ENCODE measurements around the gene MAD1L1. TPM values are rescaled to one million over a fixed set of nuclear protein-coding genes. Genes with fewer than 3 reads are reported as not detected.

MAD1L1 gene
- total and polyA plus RNA-seq, 2 of the 4 experiments (the other 2 are of a cell fraction), result 29.0 to 40.9 TPM

DNA sequence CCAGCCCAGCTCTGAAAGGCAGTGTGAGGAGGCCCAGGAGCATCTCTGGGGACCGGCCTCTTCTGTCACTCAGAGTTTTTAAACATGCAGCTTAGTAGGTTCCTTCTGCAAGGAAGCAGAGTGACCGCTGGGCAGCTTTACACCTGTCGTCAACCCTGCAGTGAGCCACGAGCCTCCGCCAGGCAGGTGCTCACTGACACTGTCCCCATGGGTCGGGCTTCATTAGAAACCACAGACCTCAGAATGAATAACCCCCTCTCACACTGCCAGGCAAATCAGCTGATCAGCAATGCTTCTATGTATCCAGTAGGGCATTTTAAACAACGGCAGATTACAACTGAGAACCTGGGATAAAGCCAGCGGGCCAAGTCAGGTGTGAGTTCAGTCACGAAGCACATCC lies 106.1 kb downstream of the MAD1L1 start:
- no peak overlapping the region for H2BK20ac ChIP-seq (ENCODE audit: low read depth, low read length)
- no peak overlapping the region for H4K8ac ChIP-seq (ENCODE audit: low read depth in 2 of 2, low read length in 2 of 2)
- H2BK5ac ChIP-seq (ENCODE audit: low read depth, low read length, poor library complexity, severe bottlenecking), result no peak overlapping the region
- H3K27ac ChIP-seq (ENCODE audit: insufficient read depth, low read length), result no peak overlapping the region
- no peak overlapping the region for H4K5ac ChIP-seq (ENCODE audit: low read depth, low read length)
- no TSS peak for BruUV-seq (replicated peaks)
- H3K79me1 ChIP-seq (ENCODE audit: low read depth in 1 of 2, low read length in 2 of 2), result no peaks in the 10 kb centered on the region; a peak in 1 of 4 replicates
- no peak overlapping the region for H2BK15ac ChIP-seq (ENCODE audit: low read depth, low read length)
- no peak overlapping the region for H3K14ac ChIP-seq (replicated peaks; ENCODE audit: low read depth, low read length)
- no peak overlapping the region for H2AK5ac ChIP-seq (ENCODE audit: low read depth, low read length)
- no peak overlapping the region for H4K91ac ChIP-seq (ENCODE audit: insufficient read depth, low read depth, low read length)
- H2BK120ac ChIP-seq (ENCODE audit: low read depth, low read length), result no peak overlapping the region
- intact Hi-C loops (cut with micrococcal nuclease) (no loop called here), in situ Hi-C loops (cut with MboI; ENCODE audit: low sequenced_read_pairs) (no loop called here), dilution Hi-C loops (cut with HindIII; ENCODE audit: low sequenced_read_pairs, unreplicated experiment) (no loop called here)
- H3K9me3 ChIP-seq (ENCODE audit: control insufficient read depth, insufficient read depth, low read length), result no peaks in the 10 kb centered on the region
- peaks cover 8% of the 10 kb centered on the region; the same call in 1 of the 2 replicates for H3K36me3 ChIP-seq (ENCODE audit: control insufficient read depth, insufficient read depth, low read length)
- no peak overlapping the region for H3K18ac ChIP-seq (ENCODE audit: low read depth, low read length)
- no peaks in the 10 kb centered on the region for H3K9me1 ChIP-seq (ENCODE audit: insufficient read depth, low read length)
- no peak overlapping the region for H2AFZ ChIP-seq (replicated peaks; ENCODE audit: low read length, poor library complexity)
- no peak overlapping the region for H3K4me3 ChIP-seq (ENCODE audit: insufficient read depth, low read depth, low read length)
- WGBS, 2 experiments (ENCODE audit: extremely low coverage in 2 of 2, insufficient read length in 1 of 2), result 89% methylated on average over 8 of the region's 9 CpGs; no CpG with 5 or more reads in 1 of the 2 experiments
- no peak overlapping the region for H3K56ac ChIP-seq (ENCODE audit: extremely low read depth, insufficient read depth, low read length)
- ChIA-PET POLR2A (ENCODE audit: unreplicated experiment) (no interaction called here), CTCF (no interaction called here)
- no peak for ATAC-seq (ENCODE audit: low read depth)
- no peaks in the 10 kb centered on the region; the same call in 1 of the 2 replicates for H4K20me1 ChIP-seq (ENCODE audit: insufficient read depth, low read length)
- H3K4ac ChIP-seq (ENCODE audit: low read depth, low read length), result no peak overlapping the region
- DNase-seq, result no peak
- H2AK9ac ChIP-seq (replicated peaks; ENCODE audit: low read depth, low read length, poor library complexity), result no peak overlapping the region
- H3K9ac ChIP-seq (ENCODE audit: low read depth, low read length), result no peak overlapping the region
- no peak overlapping the region for H3K4me2 ChIP-seq (ENCODE audit: low read depth, low read length)
- H3K23ac ChIP-seq (ENCODE audit: low read depth, low read length), result no peak overlapping the region
- no peaks in the 10 kb centered on the region for H3K27me3 ChIP-seq (ENCODE audit: control insufficient read depth, insufficient read depth, low read length)
- no peak for TF ChIP-seq CHD1 (IDR thresholded peaks at IDR 0.05; ENCODE audit: low read depth, low read length)
- no peak for TF ChIP-seq RFX5 (IDR thresholded peaks at IDR 0.05; ENCODE audit: low read depth, low read length)
- no peak for TF ChIP-seq FOS (IDR thresholded peaks at IDR 0.05; ENCODE audit: low read depth, low read length)
- TF ChIP-seq BHLHE40 (IDR thresholded peaks at IDR 0.05; ENCODE audit: low read depth, low read length), result no peak
- TF ChIP-seq NFE2L2 (IDR thresholded peaks at IDR 0.05; ENCODE audit: low read depth, low read length), result no peak
- no peak for TF ChIP-seq SMC3 (IDR thresholded peaks at IDR 0.05; ENCODE audit: low read depth, low read length)
- TF ChIP-seq, protein P1, sequence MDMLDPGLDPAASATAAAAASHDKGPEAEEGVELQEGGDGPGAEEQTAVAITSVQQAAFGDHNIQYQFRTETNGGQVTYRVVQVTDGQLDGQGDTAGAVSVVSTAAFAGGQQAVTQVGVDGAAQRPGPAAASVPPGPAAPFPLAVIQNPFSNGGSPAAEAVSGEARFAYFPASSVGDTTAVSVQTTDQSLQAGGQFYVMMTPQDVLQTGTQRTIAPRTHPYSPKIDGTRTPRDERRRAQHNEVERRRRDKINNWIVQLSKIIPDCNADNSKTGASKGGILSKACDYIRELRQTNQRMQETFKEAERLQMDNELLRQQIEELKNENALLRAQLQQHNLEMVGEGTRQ (IDR thresholded peaks at IDR 0.05; ENCODE audit: low read depth, low read length), result no peak
- TF ChIP-seq CEBPB (IDR thresholded peaks at IDR 0.05; ENCODE audit: low read depth, low read length), result no peak
- no peak for TF ChIP-seq POLR2A (IDR thresholded peaks at IDR 0.05; ENCODE audit: low read depth, low read length)
- TF ChIP-seq MAZ (IDR thresholded peaks at IDR 0.05; ENCODE audit: borderline replicate concordance, low read depth, low read length), result no peak
- TF ChIP-seq, protein P2, sequence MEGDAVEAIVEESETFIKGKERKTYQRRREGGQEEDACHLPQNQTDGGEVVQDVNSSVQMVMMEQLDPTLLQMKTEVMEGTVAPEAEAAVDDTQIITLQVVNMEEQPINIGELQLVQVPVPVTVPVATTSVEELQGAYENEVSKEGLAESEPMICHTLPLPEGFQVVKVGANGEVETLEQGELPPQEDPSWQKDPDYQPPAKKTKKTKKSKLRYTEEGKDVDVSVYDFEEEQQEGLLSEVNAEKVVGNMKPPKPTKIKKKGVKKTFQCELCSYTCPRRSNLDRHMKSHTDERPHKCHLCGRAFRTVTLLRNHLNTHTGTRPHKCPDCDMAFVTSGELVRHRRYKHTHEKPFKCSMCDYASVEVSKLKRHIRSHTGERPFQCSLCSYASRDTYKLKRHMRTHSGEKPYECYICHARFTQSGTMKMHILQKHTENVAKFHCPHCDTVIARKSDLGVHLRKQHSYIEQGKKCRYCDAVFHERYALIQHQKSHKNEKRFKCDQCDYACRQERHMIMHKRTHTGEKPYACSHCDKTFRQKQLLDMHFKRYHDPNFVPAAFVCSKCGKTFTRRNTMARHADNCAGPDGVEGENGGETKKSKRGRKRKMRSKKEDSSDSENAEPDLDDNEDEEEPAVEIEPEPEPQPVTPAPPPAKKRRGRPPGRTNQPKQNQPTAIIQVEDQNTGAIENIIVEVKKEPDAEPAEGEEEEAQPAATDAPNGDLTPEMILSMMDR (conservative IDR thresholded peaks at IDR 0.05; ENCODE audit: low read depth, low read length), result no peak
- no peak for TF ChIP-seq MXI1 (IDR thresholded peaks at IDR 0.05; ENCODE audit: borderline replicate concordance, low read depth, low read length)
- no peak for TF ChIP-seq RAD21 (IDR thresholded peaks at IDR 0.05; ENCODE audit: low read length)
- no peak for TF ChIP-seq MAFK (IDR thresholded peaks at IDR 0.05; ENCODE audit: low read depth, low read length)
- TF ChIP-seq, protein P3, sequence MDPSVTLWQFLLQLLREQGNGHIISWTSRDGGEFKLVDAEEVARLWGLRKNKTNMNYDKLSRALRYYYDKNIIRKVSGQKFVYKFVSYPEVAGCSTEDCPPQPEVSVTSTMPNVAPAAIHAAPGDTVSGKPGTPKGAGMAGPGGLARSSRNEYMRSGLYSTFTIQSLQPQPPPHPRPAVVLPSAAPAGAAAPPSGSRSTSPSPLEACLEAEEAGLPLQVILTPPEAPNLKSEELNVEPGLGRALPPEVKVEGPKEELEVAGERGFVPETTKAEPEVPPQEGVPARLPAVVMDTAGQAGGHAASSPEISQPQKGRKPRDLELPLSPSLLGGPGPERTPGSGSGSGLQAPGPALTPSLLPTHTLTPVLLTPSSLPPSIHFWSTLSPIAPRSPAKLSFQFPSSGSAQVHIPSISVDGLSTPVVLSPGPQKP (IDR thresholded peaks at IDR 0.05; ENCODE audit: borderline replicate concordance, low read depth, low read length), result no peak
- TF ChIP-seq RCOR1 (IDR thresholded peaks at IDR 0.05; ENCODE audit: insufficient replicate concordance, low read length), result no peak
- no peaks in the 10 kb centered on the region for H3K4me1 ChIP-seq (ENCODE audit: control insufficient read depth, insufficient read depth, low read length)
